Renal cortex interstitium (tissue), 11 donors: ENCODE data around the gene TAF6L. TPM values are rescaled to one million over a fixed set of nuclear protein-coding genes. Genes with fewer than 3 reads are reported as not detected.
"Not testable (repeated sequence)": the region's sequence is repeated elsewhere in the genome, so short reads cannot be mapped to it uniquely, and the experiment has no call there.

Experiments used
- DNase-seq, 11 donors: peaks; one replicate each; pipeline ENCODE4 v3.0.0-alpha.2; 2013; ENCODE audit warnings: low read depth in 9 of 11, low spot score in 4 of 11; ENCODE audit errors: extremely low read depth in 1 of 11
- polyA plus RNA-seq, 3 donors: library from polyadenylated mRNA; unstranded; fragments of 120-200 nt; gene quantifications; one replicate each; pipeline ENCODE4 v1.2.1, GENCODE V29; 2013; ENCODE audit not compliant: insufficient read length in 3 of 3

Gene TAF6L
- polyA plus RNA-seq, 3 donors: 27.1 to 38.7 (median 33.1) TPM

GRCh38 chr11:62752177-62752785 is 18.9 kb upstream of the TAF6L start:
- no peak for DNase-seq

GRCh38 chr11:62752994-62753735 is 18.0 kb upstream of the TAF6L start:
- DNase-seq: no peak

DNA sequence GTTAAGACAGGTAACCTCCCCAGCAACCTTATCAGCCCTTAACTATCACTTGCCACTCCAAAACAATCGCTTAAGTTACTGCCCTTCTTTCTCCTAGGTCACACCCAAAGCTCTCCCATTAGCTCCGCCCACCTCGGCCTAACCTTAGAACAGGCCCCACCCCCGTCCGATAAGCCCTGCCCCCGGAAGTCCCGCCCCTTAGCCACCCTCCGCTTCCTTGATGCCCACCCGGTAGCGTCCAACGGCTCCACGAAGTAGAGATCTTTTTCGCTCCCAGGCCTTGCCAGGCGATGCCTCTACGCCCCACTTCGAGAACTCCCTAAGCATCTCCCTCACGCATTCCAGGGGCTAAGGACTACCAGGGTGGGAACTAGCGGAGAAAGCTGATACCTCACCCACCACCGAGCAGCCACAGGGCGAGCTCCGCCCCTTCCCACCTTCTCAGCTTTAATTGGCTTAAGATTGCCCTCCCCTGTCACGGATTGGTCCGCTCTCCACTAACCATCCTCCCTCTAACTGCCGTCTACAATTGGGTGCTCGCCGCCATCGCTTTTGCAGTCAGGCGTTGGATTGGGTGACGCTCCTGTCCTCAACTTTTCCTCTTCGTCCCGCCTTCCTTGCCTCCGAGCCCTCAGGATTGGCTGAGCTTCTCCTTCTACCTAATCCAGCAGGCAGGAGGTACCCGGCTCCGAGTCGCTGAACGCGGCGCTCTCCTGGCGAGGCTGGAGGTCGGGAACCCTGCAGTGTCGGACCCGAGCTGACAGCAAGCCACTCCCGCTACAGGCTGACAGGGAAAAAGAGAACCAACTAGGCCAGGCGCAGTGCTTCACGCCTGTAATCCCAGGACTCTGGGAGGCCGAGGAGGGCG is 17.2 kb upstream of the TAF6L start, which contains the start of gene ZBTB3:
ZBTB3 (minus strand) TSS at position 425 of the 868 bp plus-strand sequence. CDS start 496 bp downstream, outside the sequence.
- DNase-seq: peak; percentile 92 to 100 (median 98)

DNA sequence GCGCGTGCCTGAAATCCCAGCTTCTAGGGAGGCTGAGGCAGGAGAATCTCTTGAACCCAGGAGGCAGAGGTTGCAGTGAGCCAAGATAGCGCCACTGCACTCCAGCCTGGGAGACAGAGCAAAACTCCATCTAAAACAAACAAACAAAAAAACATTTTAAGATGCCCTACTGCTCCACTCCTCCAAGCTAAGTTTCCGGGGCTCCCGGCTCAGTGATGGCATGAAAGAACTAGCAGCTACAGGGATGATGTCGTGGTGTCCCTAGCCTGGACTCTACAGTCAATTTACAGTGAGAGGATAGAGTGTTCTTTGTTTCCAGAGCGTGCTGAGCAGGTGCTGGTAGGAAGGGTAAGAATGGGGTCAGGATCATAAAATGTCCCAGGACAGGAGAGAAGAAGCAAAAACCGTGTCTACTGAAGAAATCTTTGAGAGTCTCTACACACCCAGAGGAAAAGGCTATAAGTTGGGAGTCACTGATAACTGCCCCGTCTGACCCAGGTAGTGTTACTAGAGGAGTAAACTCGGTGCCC is 16.0 kb upstream of the TAF6L start:
- no peak for DNase-seq

DNA sequence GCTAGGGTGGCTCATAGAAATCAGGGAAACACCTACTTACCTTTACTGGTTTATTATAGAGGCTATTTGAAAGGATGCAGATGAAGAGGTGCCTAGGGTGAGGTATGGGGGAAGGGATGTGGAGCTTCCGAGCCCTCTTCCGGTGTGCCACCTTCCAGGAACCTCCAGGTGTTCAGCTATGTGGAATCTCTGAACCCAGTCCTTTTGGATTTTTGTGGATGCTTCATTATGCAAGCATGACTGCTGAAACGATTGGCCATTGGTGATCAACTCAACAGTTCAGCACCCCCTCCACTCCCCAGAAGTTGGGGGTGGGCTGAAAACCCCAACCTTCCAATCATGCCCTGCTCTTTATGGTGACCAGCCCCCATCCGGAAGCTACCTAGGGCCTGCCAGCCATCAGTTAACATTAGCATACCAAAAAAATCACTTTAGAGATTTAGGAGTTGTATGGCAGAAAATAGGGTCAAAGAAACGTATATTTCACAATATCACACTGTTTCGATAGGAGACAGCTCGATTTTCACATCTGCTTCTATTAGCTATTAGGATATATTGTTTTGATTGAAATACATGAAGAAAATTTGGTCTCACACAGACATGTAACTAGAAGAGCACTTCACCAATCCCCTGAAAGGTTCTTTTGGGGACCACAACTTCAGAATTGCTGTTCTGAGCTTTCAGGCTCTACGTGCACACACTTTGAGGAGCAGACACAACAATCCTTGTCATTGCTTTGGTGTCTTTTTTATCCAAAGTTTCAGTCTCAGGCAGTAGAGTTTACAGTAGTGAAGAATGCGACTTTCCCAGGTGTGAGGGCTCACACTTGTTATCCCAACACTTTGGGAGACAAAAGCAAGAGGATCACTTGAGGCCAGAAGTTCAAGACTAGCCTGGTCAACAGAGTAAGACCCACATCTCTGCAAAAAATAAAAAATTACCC is 13.1 kb upstream of the TAF6L start:
- no peak for DNase-seq

- DNase-seq: not testable (repeated sequence)
Measured at GRCh38 chr11:62760867-62761227, 10.3 kb upstream of the TAF6L start.

GRCh38 chr11:62770778-62771143 is 435 bp upstream of the TAF6L start:
- DNase-seq: peak in 1 of 11 donors; percentile 34

DNA sequence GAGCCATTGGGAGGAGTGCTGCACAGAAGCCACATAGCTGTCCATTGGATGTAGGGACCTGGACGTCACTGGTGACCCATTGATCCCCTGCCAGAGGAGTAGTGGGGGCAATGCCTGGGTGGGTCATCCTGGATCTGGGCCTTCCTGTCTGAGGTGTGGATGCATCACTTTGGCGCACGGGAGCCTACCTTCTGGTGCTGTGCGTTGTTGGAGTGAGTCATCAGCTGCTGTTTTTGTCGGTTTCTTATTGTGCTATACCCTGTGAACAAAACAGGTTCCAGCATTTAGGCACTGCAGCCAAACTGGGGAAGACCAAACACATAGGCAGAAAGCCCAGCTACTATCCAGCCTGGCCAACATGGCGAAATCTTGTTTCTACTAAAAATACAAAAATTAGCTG is 3.2 kb downstream of the TAF6L start:
- no peak for DNase-seq

GRCh38 chr11:62775646-62776045 is 4.5 kb downstream of the TAF6L start:
- DNase-seq: no peak

DNA sequence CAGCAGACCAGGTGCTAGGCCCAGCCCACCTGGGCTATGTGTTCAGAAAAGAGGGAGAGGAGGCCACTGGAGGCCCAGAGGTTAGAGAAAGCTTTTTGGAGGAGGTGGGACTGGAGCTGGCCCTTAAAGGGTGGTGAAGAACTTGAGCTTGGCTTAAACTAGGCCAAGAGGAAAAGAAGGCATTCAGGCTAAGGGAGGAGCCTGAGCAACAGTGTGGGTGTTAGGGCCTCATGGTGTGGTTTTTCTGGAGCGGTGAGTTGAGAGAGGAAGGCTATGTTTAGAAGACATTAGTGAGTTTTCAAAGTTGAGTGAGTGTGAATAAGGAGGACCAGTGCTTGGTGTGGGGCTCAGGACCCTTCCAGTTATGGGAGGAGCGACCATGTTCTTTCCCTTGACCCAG is 6.2 kb downstream of the TAF6L start:
- no peak for DNase-seq

DNA sequence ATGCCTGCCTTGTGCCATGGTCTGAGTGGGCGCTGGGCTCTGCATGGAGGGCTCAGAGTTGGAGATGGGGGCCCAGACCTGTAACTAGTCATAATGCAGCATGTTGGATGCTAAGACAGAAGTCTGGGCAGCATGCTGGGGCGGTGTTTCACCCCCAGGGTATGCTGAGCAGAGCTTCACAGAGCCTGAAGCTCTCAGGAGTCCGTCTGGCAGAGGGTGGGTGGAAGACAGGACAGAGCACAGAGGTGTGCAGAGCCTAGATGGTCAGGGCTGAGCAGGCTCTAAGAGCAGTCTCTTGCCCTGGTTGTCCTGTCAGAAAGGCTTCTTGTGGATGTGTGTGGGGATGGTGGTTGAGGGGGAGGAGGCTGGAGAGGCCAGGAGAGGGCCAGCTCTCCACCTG is 7.2 kb downstream of the TAF6L start:
- DNase-seq: no peak

DNA sequence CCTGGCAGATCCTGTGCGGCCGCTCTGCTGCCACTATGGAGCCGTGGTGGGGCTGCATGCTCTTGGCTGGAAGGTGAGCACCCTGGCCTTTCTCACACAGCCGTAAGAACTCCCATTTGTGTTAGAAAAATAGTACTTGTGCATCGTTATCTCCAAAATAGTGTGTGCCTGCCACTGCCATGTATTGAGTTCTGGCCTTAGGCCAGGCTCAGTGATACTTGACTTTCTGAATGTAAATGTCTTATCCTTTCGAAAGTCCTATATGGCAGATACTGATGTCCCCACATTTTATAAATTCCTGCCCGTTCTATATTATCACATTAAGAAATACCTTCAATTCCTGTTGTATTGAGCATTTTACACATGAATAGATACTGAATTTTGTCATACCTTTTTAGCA is 11.6 kb downstream of the TAF6L start:
- DNase-seq: no peak

DNA sequence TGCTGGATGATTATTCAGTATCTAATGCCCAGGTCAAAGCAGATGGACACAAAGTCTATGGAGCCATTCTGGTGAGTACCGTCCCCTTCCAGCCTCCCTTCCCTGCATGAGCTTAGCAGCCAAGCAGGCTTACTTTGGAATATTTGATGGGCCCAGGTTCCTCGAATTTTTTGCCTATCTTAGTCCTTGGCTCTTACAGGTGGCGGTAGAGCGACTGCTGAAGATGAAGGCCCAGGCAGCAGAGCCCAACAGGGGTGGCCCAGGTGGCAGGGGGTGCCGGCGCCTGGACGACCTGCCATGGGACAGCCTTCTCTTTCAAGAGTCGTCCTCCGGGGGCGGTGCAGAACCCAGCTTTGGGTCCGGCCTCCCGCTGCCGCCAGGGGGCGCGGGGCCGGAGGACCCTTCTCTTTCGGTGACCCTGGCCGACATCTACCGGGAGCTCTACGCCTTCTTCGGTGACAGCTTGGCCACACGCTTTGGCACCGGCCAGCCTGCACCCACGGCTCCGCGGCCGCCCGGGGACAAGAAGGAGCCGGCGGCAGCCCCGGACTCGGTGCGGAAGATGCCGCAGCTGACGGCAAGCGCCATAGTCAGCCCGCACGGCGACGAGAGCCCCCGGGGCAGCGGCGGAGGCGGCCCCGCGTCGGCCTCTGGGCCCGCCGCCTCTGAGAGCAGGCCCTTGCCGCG is 15.3 kb downstream of the TAF6L start:
- DNase-seq: peak in 9 of 11 donors; percentile 75 to 89 (median 84)

DNA sequence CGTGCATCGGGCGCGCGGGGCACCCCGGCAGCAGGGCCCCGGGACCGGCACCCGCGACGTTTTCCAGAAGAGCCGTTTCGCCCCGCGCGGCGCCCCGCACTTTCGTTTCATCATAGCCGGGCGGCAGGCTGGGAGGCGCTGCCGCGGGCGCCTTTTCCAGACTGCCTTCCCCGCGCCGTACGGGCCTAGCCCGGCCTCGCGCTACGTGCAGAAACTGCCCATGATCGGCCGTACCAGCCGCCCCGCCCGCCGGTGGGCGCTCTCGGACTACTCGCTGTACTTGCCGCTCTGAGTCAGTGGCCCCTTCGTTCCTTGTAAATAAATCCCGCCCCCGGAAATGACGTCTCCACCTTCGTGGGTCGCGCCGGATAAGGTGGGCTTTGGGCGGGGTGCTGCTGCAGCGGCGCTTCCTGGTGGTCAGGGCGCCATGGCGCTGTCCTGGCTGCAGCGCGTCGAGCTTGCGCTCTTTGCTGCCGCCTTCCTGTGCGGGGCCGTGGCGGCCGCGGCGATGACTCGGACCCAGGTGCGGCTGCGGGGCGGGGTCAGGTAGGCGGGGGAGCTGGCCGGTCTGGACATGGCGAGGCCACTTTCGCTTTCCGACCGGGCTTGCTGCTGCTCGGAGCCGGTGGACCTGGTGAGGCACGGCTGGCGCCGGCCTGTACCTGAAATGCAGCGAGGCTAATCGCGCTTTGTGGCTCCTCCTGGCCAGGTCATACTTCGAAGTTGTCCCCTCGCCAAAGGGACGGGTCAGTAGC is 16.0 kb downstream of the TAF6L start, which contains the start of gene TMEM179B:
TMEM179B (plus strand) TSS at position 398 of the 755 bp plus-strand sequence; CDS start at position 428, 30 bp downstream.
- peak; percentile 97 to 99 (median 98) for DNase-seq

- DNase-seq: no peak
Measured at GRCh38 chr11:62788991-62789390, 17.8 kb downstream of the TAF6L start.

- no peak for DNase-seq
Measured at GRCh38 chr11:62789576-62789975, 18.4 kb downstream of the TAF6L start.
